ENCODE measurements around the gene PSMB8.

The PSMB8 gene

DNA sequence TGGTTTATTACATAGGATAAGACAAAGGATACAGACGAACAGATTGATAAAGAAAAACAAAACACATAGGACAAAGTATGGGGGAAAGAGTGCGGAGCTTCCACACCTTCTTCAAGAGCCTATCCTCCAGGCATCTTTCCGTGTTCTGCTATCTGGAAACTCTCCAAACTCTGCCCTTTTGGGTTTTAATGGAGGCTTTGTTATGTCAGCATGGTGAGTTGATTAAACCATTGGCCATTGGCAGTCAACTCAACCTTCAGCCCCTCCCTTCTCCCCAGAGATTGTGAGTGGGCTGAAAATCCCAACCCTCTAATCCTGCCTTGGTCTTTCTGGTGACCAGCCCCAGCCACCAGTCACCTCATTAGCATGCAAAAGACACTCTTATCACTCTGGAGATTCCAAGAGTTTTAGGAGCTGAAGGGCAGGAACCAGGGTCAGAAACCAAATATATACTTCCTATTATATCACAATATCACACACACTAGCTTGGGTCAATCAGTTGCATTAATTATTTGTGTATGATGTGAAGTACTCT lies 50.9 kb downstream of the PSMB8 start:
- no peak for DNase-seq

Data from activated CD8-positive, alpha-beta memory T cell treated with anti-CD3 and anti-CD28 coated beads for 24 hours (primary cell).